Measurements from ENCODE around the gene LHFPL6. TPM values are rescaled to one million over a fixed set of nuclear protein-coding genes. Genes with fewer than 3 reads are reported as not detected.

LHFPL6 gene
- total RNA-seq, 1 donor from 2014 or later: 38.5 TPM

GRCh38 chr13:39317291-39317690 lies 285.7 kb downstream of the LHFPL6 start:
- Mint-ChIP-seq H3K9me3 (ENCODE audit: unreplicated experiment) (no peaks in the 10 kb centered on the region), H3K4me1 (ENCODE audit: unreplicated experiment) (peaks cover 3% of the 10 kb centered on the region), H3K27ac (ENCODE audit: unreplicated experiment) (no peak overlapping the region), H3K36me3 (ENCODE audit: low read depth, unreplicated experiment) (no peaks in the 10 kb centered on the region), H3K27me3 (ENCODE audit: unreplicated experiment) (no peaks in the 10 kb centered on the region), H3K4me3 (ENCODE audit: unreplicated experiment) (no peak overlapping the region)
- DNase-seq (ENCODE audit: low spot score): no peak
- no peak for TF ChIP-seq CTCF (IDR thresholded peaks at IDR 0.05; ENCODE audit: unreplicated experiment)

GRCh38 chr13:39315796-39316195 lies 287.2 kb downstream of the LHFPL6 start:
- no peak for DNase-seq (ENCODE audit: low spot score)
- H3K27ac Mint-ChIP-seq (ENCODE audit: unreplicated experiment): no peak overlapping the region
- H3K36me3 Mint-ChIP-seq (ENCODE audit: low read depth, unreplicated experiment): no peaks in the 10 kb centered on the region
- no peaks in the 10 kb centered on the region for H3K27me3 Mint-ChIP-seq (ENCODE audit: unreplicated experiment)
- no peak overlapping the region for H3K4me3 Mint-ChIP-seq (ENCODE audit: unreplicated experiment)
- H3K4me1 Mint-ChIP-seq (ENCODE audit: unreplicated experiment): no peaks in the 10 kb centered on the region
- no peak for TF ChIP-seq CTCF (IDR thresholded peaks at IDR 0.05; ENCODE audit: unreplicated experiment)
- no peaks in the 10 kb centered on the region for H3K9me3 Mint-ChIP-seq (ENCODE audit: unreplicated experiment)

GRCh38 chr13:39313721-39314120 lies 289.3 kb downstream of the LHFPL6 start:
- Mint-ChIP-seq H3K4me3 (ENCODE audit: unreplicated experiment) (no peak overlapping the region), H3K4me1 (ENCODE audit: unreplicated experiment) (no peaks in the 10 kb centered on the region), H3K9me3 (ENCODE audit: unreplicated experiment) (no peaks in the 10 kb centered on the region), H3K27ac (ENCODE audit: unreplicated experiment) (no peak overlapping the region), H3K27me3 (ENCODE audit: unreplicated experiment) (no peaks in the 10 kb centered on the region), H3K36me3 (ENCODE audit: low read depth, unreplicated experiment) (no peaks in the 10 kb centered on the region)
- DNase-seq (ENCODE audit: low spot score): no peak
- TF ChIP-seq CTCF (IDR thresholded peaks at IDR 0.05; ENCODE audit: unreplicated experiment): no peak

- no peak for DNase-seq (ENCODE audit: low spot score)
- Mint-ChIP-seq H3K27me3 (ENCODE audit: unreplicated experiment) (no peaks in the 10 kb centered on the region), H3K36me3 (ENCODE audit: low read depth, unreplicated experiment) (no peaks in the 10 kb centered on the region), H3K27ac (ENCODE audit: unreplicated experiment) (no peak overlapping the region), H3K4me3 (ENCODE audit: unreplicated experiment) (no peak overlapping the region), H3K9me3 (ENCODE audit: unreplicated experiment) (no peaks in the 10 kb centered on the region), H3K4me1 (ENCODE audit: unreplicated experiment) (no peaks in the 10 kb centered on the region)
- TF ChIP-seq CTCF (IDR thresholded peaks at IDR 0.05; ENCODE audit: unreplicated experiment): no peak
Measured at GRCh38 chr13:39312596-39312995, 290.4 kb downstream of the LHFPL6 start.

- H3K4me1 Mint-ChIP-seq (ENCODE audit: unreplicated experiment): no peaks in the 10 kb centered on the region
- H3K27ac Mint-ChIP-seq (ENCODE audit: unreplicated experiment): no peak overlapping the region
- no peaks in the 10 kb centered on the region for H3K27me3 Mint-ChIP-seq (ENCODE audit: unreplicated experiment)
- no peaks in the 10 kb centered on the region for H3K9me3 Mint-ChIP-seq (ENCODE audit: unreplicated experiment)
- H3K4me3 Mint-ChIP-seq (ENCODE audit: unreplicated experiment): no peak overlapping the region
- no peak for DNase-seq (ENCODE audit: low spot score)
- H3K36me3 Mint-ChIP-seq (ENCODE audit: low read depth, unreplicated experiment): no peaks in the 10 kb centered on the region
- no peak for TF ChIP-seq CTCF (IDR thresholded peaks at IDR 0.05; ENCODE audit: unreplicated experiment)
Measured at GRCh38 chr13:39311619-39312018, 291.4 kb downstream of the LHFPL6 start.
